SK-N-MC (cell line): ENCODE results near the gene JPT2.

Experiments used
- EZH2 ChIP-seq: fragments of 200-600 bp; sonication (generic); IDR thresholded peaks from one replicate; pipeline ENCODE4 v1.6.1; 2017; ENCODE audit warnings: antibody characterized with exemption
- POLR2AphosphoS5 ChIP-seq: IDR thresholded peaks from 2 replicates; pipeline ENCODE4 v1.6.1; 2012; ENCODE audit warnings: mild to moderate bottlenecking, low read depth, low read length, borderline replicate concordance

DNA sequence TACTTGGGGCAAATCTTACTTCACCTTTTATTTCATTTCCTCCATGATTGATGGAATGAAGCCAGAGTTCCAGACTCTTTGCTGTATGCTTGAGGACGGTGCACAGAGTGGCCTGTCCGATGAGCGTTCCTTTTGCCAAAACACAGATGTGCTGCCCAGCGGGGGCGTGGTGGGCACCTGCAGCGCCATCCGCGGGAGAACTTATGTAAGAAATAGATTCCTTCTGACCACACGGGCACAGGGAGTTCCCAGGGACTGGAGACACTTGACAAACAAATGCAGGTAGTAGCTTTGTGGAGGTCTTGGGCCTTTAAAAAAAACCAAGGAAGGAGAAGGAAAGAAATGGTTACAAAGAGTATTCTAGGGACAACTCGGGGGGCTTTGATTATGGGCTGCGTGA lies 35.3 kb upstream of the JPT2 start:
- TF ChIP-seq EZH2 (no peak), POLR2AphosphoS5 (no peak)
